Common myeloid progenitor, CD34-positive (primary cell): ENCODE measurements around the gene MCC.

ENCODE experiments used
- CTCF ChIA-PET: fragments of 350-600 bp; sonication (Branson Sonifier 250); formaldehyde crosslinking; loops from one replicate; lab custom pipeline; 2021; ENCODE audit warnings: antibody characterized with exemption; lab: Charles Lee
- POLR2A ChIA-PET: fragments of 350-600 bp; sonication (Branson Sonifier 250); formaldehyde crosslinking; loops from one replicate; lab custom pipeline; 2021; ENCODE audit warnings: antibody characterized with exemption; lab: Charles Lee
- DNase-seq, 3 donors: peaks; one replicate each; pipeline versions ENCODE4 v3.0.0 to v3.0.0-alpha.2; 2013
- H3K27ac ChIP-seq, 2 experiments: 1 replicate in 1 of 2; 2 replicates in 1 of 2; pipeline ENCODE4 v1.7.0; 2013; ENCODE audit warnings: inconsistent platforms in 2 of 2, low read length in 2 of 2, mild to moderate bottlenecking in 2 of 2, low read depth in 1 of 2, moderate library complexity in 1 of 2; ENCODE audit not compliant: severe bottlenecking in 2 of 2, insufficient read depth in 1 of 2, poor library complexity in 1 of 2
- H3K27me3 ChIP-seq, 5 experiments: replicated peaks in 2 of 5; 1 replicate in 3 of 5; 2 replicates in 2 of 5; pipeline versions ENCODE4 v1.6.1 to v1.7.0; 2013; ENCODE audit warnings: low read length in 4 of 5, mild to moderate bottlenecking in 2 of 5, moderate library complexity in 2 of 5, inconsistent platforms in 1 of 5; ENCODE audit not compliant: insufficient read depth in 5 of 5, control insufficient read depth in 4 of 5
- H3K36me3 ChIP-seq, 4 experiments: 1 replicate in 2 of 4; 2 replicates in 2 of 4; pipeline versions ENCODE4 v1.6.1 to v1.7.0; 2013; ENCODE audit warnings: low read length in 3 of 4, control low read depth in 1 of 4, mild to moderate bottlenecking in 1 of 4; ENCODE audit not compliant: control insufficient read depth in 4 of 4, insufficient read depth in 4 of 4
- H3K4me1 ChIP-seq, 4 experiments: 1 replicate in 3 of 4; 2 replicates in 1 of 4; pipeline versions ENCODE4 v1.6.1 to v1.7.1; 2013; ENCODE audit warnings: low read length in 3 of 4, mild to moderate bottlenecking in 3 of 4, control low read depth in 1 of 4, inconsistent platforms in 1 of 4, moderate library complexity in 1 of 4; ENCODE audit not compliant: control insufficient read depth in 4 of 4, insufficient read depth in 4 of 4; ENCODE audit errors: control extremely low read depth in 1 of 4
- H3K4me3 ChIP-seq, 7 experiments: 1 replicate in 4 of 7; 2 replicates in 3 of 7; pipeline versions ENCODE4 v1.5.1 to v1.7.0; 2013; ENCODE audit warnings: mild to moderate bottlenecking in 7 of 7, low read length in 6 of 7, moderate library complexity in 6 of 7, inconsistent platforms in 2 of 7, low read depth in 2 of 7, control low read depth in 1 of 7; ENCODE audit not compliant: insufficient read depth in 4 of 7, control insufficient read depth in 1 of 7; ENCODE audit errors: extremely low read depth in 1 of 7
- H3K9me3 ChIP-seq, 5 experiments: 1 replicate in 4 of 5; 2 replicates in 1 of 5; pipeline versions ENCODE4 v1.6.1 to v1.7.1; 2013; ENCODE audit warnings: low read length in 4 of 5, mild to moderate bottlenecking in 2 of 5, inconsistent platforms in 1 of 5, low read depth in 1 of 5, moderate library complexity in 1 of 5; ENCODE audit not compliant: control insufficient read depth in 4 of 5, insufficient read depth in 2 of 5; ENCODE audit errors: control extremely low read depth in 1 of 5
- WGBS: methylation state at CpG from one replicate; pipeline ENCODE4 v1.1.5; 2013; ENCODE audit not compliant: insufficient coverage; 5-methylcytosine and 5-hydroxymethylcytosine counted together

Gene MCC

DNA sequence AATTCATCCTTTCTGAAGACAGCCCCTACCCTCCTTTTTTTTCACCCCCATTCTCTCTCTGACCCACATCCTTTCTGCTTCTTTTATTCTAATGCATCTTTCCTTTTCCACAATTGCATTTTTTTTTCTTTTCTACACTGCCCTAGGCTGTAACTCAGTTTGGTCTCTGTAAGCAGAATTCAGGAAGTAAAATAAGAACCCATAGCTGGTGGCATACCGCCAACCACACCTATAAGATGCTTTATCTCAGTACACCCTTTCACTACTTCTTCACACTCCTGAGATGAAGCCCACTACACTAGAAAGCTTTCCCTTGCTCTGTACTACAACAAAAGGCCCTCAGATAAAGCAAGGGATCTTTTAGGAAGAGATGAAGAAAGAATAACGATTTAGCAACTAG, 37.3 kb downstream of the MCC start:
- peak; percentile 4 to 35 (median 26) for DNase-seq
- H3K9me3 ChIP-seq, result peaks cover 0 to under 1% (median 0%) of the 10 kb centered on the region in 5 experiments
- POLR2A ChIA-PET, result no interaction called here
- H3K4me3 ChIP-seq, result no peak overlapping the region
- CTCF ChIA-PET, result interaction anchor here (1.5 kb wide), 1 partner anchor 22 kb away, joined by 4 read pairs; no protein-coding TSS in a partner anchor
- no peaks in the 10 kb centered on the region for H3K4me1 ChIP-seq
- no peak overlapping the region for H3K27ac ChIP-seq
- WGBS, result no CpG with 5 or more reads among the region's 2 CpGs
- H3K36me3 ChIP-seq, result no peaks in the 10 kb centered on the region
- H3K27me3 ChIP-seq, result peaks cover 5 to 85% (median 33%) of the 10 kb centered on the region in 5 experiments

DNA sequence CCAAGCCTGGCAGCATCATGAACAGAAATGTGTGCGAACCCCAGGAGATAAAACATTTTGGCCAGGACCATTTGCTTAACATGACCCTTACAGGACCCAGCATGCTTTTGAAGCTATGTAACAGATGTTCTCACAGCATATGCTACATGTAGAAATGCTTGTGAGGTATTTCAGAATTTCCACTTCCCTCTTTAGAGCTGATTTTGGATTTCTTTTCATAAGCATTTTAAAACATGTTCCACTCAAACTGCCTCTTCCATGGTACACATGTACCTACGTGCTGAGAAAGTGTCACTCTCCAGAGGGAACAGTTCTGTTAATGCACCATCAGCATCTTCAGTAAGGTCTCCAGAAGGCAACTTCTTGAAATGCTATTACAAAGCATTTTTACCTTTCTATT, 37.8 kb downstream of the MCC start:
- WGBS, result 25% methylated on average over 1 of the region's 2 CpGs
- Histone ChIP-seq H3K27ac (no peak overlapping the region), H3K36me3 (no peaks in the 10 kb centered on the region), H3K27me3 (peaks cover 5 to 89% (median 33%) of the 10 kb centered on the region in 5 experiments), H3K4me3 (no peak overlapping the region), H3K4me1 (no peaks in the 10 kb centered on the region), H3K9me3 (peaks cover 0 to 6% (median 0%) of the 10 kb centered on the region in 5 experiments)
- CTCF ChIA-PET, result interaction anchor here (1.5 kb wide), 1 partner anchor 23 kb away, joined by 4 read pairs; no protein-coding TSS in a partner anchor
- POLR2A ChIA-PET, result no interaction called here
- DNase-seq, result peak in 1 of 3 donors; percentile 5

DNA sequence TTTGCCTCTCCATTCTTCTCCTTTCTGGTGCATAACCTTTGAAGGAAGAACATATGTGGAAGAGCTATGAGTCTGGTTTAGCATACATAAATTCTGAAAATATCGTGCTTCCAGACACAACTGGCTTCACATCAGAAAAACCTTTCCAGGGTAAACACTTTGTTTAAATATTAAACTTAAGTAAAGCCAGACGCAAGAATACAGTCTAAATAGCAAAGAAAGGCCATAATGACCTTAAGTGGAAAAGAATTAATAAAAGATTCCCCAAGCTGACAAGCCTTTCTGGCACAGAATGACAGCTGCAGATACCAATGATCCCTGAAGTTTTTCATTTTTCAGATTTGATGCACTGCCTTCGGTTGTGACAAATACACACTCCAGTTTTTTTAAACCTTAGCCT, 40.0 kb downstream of the MCC start:
- Histone ChIP-seq H3K27ac (no peak overlapping the region), H3K9me3 (peaks cover 0 to 6% (median 0%) of the 10 kb centered on the region in 5 experiments), H3K27me3 (peaks cover 5 to 84% (median 30%) of the 10 kb centered on the region in 5 experiments), H3K4me1 (no peaks in the 10 kb centered on the region), H3K36me3 (no peaks in the 10 kb centered on the region), H3K4me3 (no peak overlapping the region)
- CTCF ChIA-PET, result interaction anchor here (1.9 kb wide), 1 partner anchor 62 kb away, joined by 5 read pairs; no protein-coding TSS in a partner anchor
- no CpG with 5 or more reads among the region's 3 CpGs for WGBS
- DNase-seq, result no peak
- POLR2A ChIA-PET, result no interaction called here

- Histone ChIP-seq H3K36me3 (no peaks in the 10 kb centered on the region), H3K4me1 (no peaks in the 10 kb centered on the region), H3K9me3 (peaks cover 0 to 6% (median 0%) of the 10 kb centered on the region in 5 experiments), H3K27ac (no peak overlapping the region), H3K27me3 (peaks cover 5 to 79% (median 30%) of the 10 kb centered on the region in 5 experiments), H3K4me3 (no peak overlapping the region)
- WGBS, result 63% methylated on average over 3 of the region's 4 CpGs
- POLR2A ChIA-PET, result no interaction called here
- CTCF ChIA-PET, result interaction anchor here (0.6 to 1.9 kb wide), 2 partner anchors 63 to 242 kb away, joined by 3 to 5 read pairs; no protein-coding TSS in a partner anchor
- DNase-seq, result peak in 2 of 3 donors; percentile 8 to 10
Observed at GRCh38 chr5:113447498-113448050, 40.7 kb downstream of the MCC start.

DNA sequence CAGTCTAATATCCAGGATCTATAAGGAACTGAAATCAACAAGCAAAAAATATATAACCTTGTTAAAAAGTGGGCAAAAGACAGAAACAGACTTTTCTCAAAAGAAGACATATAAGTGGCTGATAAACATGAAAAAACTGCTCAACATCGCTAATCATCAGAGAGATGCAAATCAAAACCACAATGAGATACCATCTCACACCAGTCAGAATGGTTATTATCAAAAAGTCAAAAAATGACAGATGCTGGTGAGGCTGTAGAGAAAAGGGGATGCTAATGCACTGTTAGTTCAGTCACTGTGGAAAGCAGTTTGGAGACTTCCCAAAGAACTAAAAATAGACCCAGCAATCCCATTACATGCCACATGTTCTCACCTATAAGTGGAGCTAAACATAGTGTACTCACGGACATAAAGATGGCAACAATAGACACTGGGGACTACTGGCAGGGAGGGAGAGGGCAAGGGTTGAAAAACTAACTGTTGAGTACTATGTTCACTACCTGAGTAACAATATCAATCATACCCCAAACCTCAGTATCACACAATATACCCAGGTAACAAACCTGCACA, 41.8 kb downstream of the MCC start:
- Histone ChIP-seq H3K4me3 (no peak overlapping the region), H3K27ac (no peak overlapping the region), H3K36me3 (no peaks in the 10 kb centered on the region), H3K27me3 (peaks cover 5 to 71% (median 27%) of the 10 kb centered on the region in 5 experiments), H3K4me1 (no peaks in the 10 kb centered on the region), H3K9me3 (peaks cover 0 to 6% (median 0%) of the 10 kb centered on the region in 5 experiments)
- DNase-seq, result no peak
- 80% methylated on average over 1 of the region's 2 CpGs for WGBS
- ChIA-PET CTCF (interaction anchor here (1.1 kb wide), 1 partner anchor 15 kb away, joined by 3 read pairs; no protein-coding TSS in a partner anchor), POLR2A (no interaction called here)

DNA sequence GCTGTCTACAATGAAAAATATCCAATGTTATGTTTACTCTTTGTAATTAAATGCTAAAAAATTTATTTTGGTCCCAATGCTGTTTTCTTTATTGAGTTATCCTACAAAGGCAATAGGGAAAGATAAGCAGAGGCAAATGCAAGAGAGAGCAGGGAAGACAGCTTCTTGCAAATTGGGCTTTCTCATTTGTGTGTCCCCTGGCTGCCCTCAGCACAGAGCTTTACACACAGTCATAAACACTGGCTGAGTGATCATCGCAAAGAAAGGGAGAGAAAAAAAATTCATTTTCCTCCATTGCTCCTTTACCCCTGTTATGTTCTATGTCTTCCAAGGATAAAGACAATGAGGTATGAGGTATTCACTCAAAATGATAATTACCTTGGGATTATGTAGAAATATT, 51.1 kb downstream of the MCC start:
- ChIA-PET POLR2A (no interaction called here), CTCF (no interaction called here)
- no peaks in the 10 kb centered on the region for H3K36me3 ChIP-seq
- no CpG with 5 or more reads among the region's 1 CpG for WGBS
- H3K27me3 ChIP-seq, result peaks cover 6 to 74% (median 22%) of the 10 kb centered on the region in 5 experiments
- H3K9me3 ChIP-seq, result no peaks in the 10 kb centered on the region
- no peaks in the 10 kb centered on the region for H3K4me1 ChIP-seq
- no peak overlapping the region for H3K27ac ChIP-seq
- no peak for DNase-seq
- H3K4me3 ChIP-seq, result no peak overlapping the region

- POLR2A ChIA-PET, result no interaction called here
Observed at GRCh38 chr5:113435575-113435974, 52.7 kb downstream of the MCC start.

More at GRCh38 chr5:113435575-113435974, 52.7 kb downstream of the MCC start:
- no peak overlapping the region for H3K4me3 ChIP-seq
- H3K27ac ChIP-seq, result no peak overlapping the region
- CTCF ChIA-PET, result no interaction called here
- peaks cover 6 to 76% (median 19%) of the 10 kb centered on the region in 5 experiments for H3K27me3 ChIP-seq
- 96% methylated on average over 4 of the region's 4 CpGs for WGBS
- no peaks in the 10 kb centered on the region for H3K36me3 ChIP-seq
- DNase-seq, result no peak
- no peaks in the 10 kb centered on the region for H3K4me1 ChIP-seq
- H3K9me3 ChIP-seq, result peaks cover 0 to 3% (median 0%) of the 10 kb centered on the region in 5 experiments
